ES-I3 (cell line): Measurements from ENCODE around the gene CLEC16A.
"Not testable (repeated sequence)": the region's sequence is repeated elsewhere in the genome, so short reads cannot be mapped to it uniquely, and the experiment has no call there.

Experiments
- H3K36me3 ChIP-seq: 2 replicates; pipeline ENCODE4 v1.6.1; 2013; ENCODE audit warnings: mild to moderate bottlenecking, low read length, control low read depth, moderate library complexity; ENCODE audit not compliant: insufficient read depth
- H3K4me1 ChIP-seq: 2 replicates; pipeline ENCODE4 v1.6.1; 2013; ENCODE audit warnings: mild to moderate bottlenecking, control low read depth, low read length; ENCODE audit not compliant: insufficient read depth
- H3K9ac ChIP-seq: 2 replicates; pipeline ENCODE4 v1.6.1; 2013; ENCODE audit warnings: low read depth, mild to moderate bottlenecking, low read length, moderate library complexity
- H3K9me3 ChIP-seq: 2 replicates; pipeline ENCODE4 v1.6.1; 2013; ENCODE audit warnings: mild to moderate bottlenecking, low read length, moderate library complexity; ENCODE audit not compliant: control insufficient read depth, insufficient read depth

The CLEC16A gene

DNA sequence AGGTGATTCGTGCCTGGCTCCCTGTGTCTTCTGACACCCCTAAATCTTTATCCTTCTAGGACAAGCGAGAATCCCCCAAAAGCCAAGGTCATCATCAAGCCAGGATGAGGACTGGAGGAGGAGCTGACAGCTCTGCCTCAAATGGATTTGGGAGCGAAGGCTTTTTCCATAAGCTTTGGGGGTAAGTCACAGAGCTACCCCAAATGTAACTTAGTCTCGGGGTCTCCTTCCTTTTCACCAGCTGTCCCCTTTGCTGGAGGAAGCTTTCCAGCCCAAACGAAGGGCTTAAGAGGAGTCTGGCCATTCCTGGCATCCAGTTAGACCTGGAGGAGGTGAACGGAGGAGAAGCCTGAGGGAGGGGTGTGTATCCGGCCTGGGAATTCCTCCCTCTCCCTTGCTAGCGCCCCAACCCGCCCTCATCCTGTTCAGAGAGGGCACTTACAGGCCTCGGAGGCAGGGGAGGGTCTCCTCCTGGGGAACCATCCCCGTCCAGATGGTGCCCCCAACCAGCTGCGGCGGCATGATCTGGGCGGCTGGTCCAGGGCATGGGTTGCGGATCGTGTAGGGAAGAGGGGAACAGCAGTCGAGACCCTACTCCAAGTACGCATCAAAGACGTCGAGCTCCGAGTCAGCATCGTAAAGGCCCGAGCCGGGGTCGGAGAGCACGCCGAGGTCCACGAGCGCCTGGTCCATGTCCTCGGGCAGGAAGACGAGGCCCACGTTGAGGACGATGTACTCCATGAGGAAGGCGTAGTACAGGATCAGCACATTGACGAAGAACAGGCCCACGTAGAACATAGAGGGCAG is 3.0 kb upstream of the CLEC16A start:
- peaks cover 16% of the 10 kb centered on the region; the same call in 1 of the 2 replicates for H3K4me1 ChIP-seq

GRCh38 chr16:10941935-10942351 is 2.4 kb upstream of the CLEC16A start:
- H3K36me3 ChIP-seq, H3K9me3 ChIP-seq: not testable (repeated sequence)
- peaks cover 20% of the 10 kb centered on the region for H3K4me1 ChIP-seq
- H3K9ac ChIP-seq = peak overlapping the region; percentile 61; the same call in 1 of the 2 replicates

More for the DNA sequence above, 3.0 kb upstream of the CLEC16A start:
- Histone ChIP-seq H3K9me3 (no peaks in the 10 kb centered on the region), H3K36me3 (no peaks in the 10 kb centered on the region), H3K9ac (peak overlapping the region; percentile 61)

- Histone ChIP-seq H3K9me3 (no peaks in the 10 kb centered on the region), H3K4me1 (peaks cover 26% of the 10 kb centered on the region), H3K36me3 (no peaks in the 10 kb centered on the region), H3K9ac (peak within 1 kb of the TSS; percentile 76)
These were observed 1.9 kb upstream of the CLEC16A start, which contains the start of gene DEXI for GRCh38 chr16:10942352-10943063. DEXI (minus strand) TSS chr16:10942468; CDS start chr16:10942005, 463 bp downstream.

- Histone ChIP-seq H3K9me3 (no peaks in the 10 kb centered on the region), H3K4me1 (peaks cover 28% of the 10 kb centered on the region), H3K9ac (peak overlapping the region; percentile 76)
These were observed 1.4 kb upstream of the CLEC16A start for GRCh38 chr16:10943064-10943353.

DNA sequence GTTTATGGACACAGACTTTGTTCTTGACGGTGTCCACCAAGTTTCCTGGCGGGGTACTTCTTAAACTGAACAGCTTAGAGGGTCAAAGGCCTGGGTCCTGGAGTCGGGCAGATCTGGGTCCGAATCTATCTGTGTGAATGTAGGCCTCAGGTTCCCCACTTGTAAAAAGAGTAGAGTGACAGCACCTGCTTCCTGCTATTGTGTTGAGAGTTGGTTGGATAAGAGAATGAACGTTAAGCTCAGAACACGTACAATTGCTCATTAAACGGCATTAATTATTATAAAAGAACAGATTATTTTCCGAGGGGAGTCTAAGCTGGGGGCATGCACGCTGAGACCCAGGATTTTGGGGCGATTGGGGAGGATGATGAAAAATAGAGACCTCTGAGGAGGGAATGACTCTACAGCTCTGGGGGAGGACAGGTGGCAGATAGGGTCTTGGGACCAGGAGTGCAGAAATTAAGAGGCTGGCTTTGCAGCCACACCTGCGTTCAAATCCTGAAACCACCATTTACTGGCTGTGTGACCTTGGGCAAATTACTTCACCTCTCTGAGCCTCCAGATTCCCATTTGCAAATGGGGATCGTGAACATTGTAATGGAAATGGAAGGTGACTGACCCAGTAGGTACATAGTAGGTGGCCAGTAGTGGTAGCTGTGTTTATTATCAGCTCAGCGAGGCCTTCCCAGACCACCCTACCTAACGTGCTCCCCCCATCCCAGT is 862 bp downstream of the CLEC16A start:
- Histone ChIP-seq H3K4me1 (peaks cover 49% of the 10 kb centered on the region), H3K36me3 (no peaks in the 10 kb centered on the region), H3K9ac (peak overlapping the region; percentile 71; the same call in 1 of the 2 replicates), H3K9me3 (no peaks in the 10 kb centered on the region)

More at GRCh38 chr16:10943064-10943353, 1.4 kb upstream of the CLEC16A start:
- H3K36me3 ChIP-seq = no peaks in the 10 kb centered on the region

- no peak overlapping the region for H3K9ac ChIP-seq
- peaks cover 48% of the 10 kb centered on the region for H3K4me1 ChIP-seq
- H3K9me3 ChIP-seq = no peaks in the 10 kb centered on the region
- no peaks in the 10 kb centered on the region for H3K36me3 ChIP-seq
These were observed 1.9 kb downstream of the CLEC16A start for GRCh38 chr16:10946308-10946707.

GRCh38 chr16:10947211-10947787 is 2.9 kb downstream of the CLEC16A start:
- H3K4me1 ChIP-seq = peaks cover 48% of the 10 kb centered on the region

GRCh38 chr16:10949424-10949970 is 5.1 kb downstream of the CLEC16A start:
- Histone ChIP-seq H3K9ac (no peak overlapping the region), H3K9me3 (no peaks in the 10 kb centered on the region), H3K4me1 (peaks cover 53% of the 10 kb centered on the region), H3K36me3 (no peaks in the 10 kb centered on the region)

More at GRCh38 chr16:10947211-10947787, 2.9 kb downstream of the CLEC16A start:
- H3K36me3 ChIP-seq = no peaks in the 10 kb centered on the region
- H3K9me3 ChIP-seq = no peaks in the 10 kb centered on the region
- H3K9ac ChIP-seq = no peak overlapping the region

GRCh38 chr16:10950393-10950792 is 6.0 kb downstream of the CLEC16A start:
- no peaks in the 10 kb centered on the region for H3K36me3 ChIP-seq
- peaks cover 48% of the 10 kb centered on the region for H3K4me1 ChIP-seq
- no peak overlapping the region for H3K9ac ChIP-seq
- no peaks in the 10 kb centered on the region for H3K9me3 ChIP-seq

GRCh38 chr16:10951026-10951425 is 6.7 kb downstream of the CLEC16A start:
- H3K9ac ChIP-seq = no peak overlapping the region
- H3K4me1 ChIP-seq = peaks cover 46% of the 10 kb centered on the region
- no peaks in the 10 kb centered on the region for H3K9me3 ChIP-seq
- no peaks in the 10 kb centered on the region for H3K36me3 ChIP-seq

DNA sequence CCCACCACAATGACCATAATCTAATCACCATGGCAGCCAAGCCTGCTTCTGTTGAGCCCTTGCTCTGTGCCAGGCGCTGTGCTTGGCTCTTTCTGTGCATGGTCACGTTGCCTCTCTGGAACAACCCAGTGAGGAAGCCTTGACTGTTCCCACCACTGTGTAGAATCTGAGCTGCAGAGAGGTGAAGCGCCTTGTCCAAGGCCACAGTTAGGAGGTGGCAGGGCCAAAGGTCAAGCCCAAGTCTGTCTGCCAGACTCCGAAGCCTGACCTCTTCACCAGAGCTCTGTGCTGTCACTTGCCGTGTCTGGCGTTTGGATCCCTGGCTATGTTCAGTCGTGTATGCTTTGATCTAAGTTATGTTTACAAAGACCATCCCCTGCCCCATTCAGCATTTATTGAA is 10.5 kb downstream of the CLEC16A start:
- H3K9me3 ChIP-seq = no peaks in the 10 kb centered on the region
- H3K36me3 ChIP-seq = no peaks in the 10 kb centered on the region
- H3K9ac ChIP-seq = no peak overlapping the region
- peaks cover 16% of the 10 kb centered on the region for H3K4me1 ChIP-seq

DNA sequence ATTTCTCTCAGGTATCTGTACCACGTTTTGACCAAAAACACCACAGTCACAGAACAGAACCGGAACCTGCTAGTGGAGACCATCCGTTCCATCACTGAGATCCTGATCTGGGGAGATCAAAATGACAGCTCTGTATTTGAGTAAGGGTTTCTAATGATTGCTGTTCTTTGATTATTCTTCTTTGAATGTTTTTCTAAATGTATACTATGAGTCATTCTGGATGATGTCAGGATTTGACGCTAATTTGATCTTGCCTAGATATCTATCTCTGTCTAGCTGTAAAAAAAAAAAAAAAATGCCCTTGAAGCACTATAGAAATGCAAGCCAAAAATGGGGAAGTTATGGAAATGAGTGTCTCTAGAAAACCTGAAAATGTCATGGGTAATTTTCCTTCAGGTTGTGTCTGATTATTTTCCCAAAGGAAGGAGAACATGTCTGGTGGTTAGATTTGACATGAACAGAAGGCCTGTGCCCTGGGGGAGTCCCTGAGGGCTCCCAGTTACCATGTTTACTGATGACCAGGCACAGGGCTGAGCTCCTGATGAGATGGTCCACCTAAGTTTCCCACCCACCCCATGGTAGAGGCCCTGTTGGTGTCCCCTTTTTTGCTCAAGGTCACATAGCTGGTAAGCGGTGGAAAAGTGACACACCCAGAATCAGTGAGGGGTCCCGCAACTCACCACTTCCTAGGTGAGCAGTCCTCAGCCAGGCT is 13.6 kb downstream of the CLEC16A start:
- no peak overlapping the region for H3K9ac ChIP-seq
- no peaks in the 10 kb centered on the region for H3K9me3 ChIP-seq
- peaks cover 8% of the 10 kb centered on the region for H3K4me1 ChIP-seq
- H3K36me3 ChIP-seq = no peaks in the 10 kb centered on the region; the same call in 1 of the 2 replicates

- H3K36me3 ChIP-seq = no peaks in the 10 kb centered on the region; the same call in 1 of the 2 replicates
- H3K4me1 ChIP-seq = peaks cover 3% of the 10 kb centered on the region
- no peaks in the 10 kb centered on the region for H3K9me3 ChIP-seq
- no peak overlapping the region for H3K9ac ChIP-seq
These were observed 14.8 kb downstream of the CLEC16A start for GRCh38 chr16:10959161-10959560.
